Measurements from ENCODE around the gene LRRIQ1. TPM values are rescaled to one million over a fixed set of nuclear protein-coding genes. Genes with fewer than 3 reads are reported as not detected.

The LRRIQ1 gene
- total and polyA plus RNA-seq, 8 donors: 0.31 to 2.0 (median 0.74) TPM

- FAIRE-seq: no peak
- H3K36me3 ChIP-seq: no peaks in the 10 kb centered on the region
- intact Hi-C loops (cut with DNase I): no loop called here
- H3K4me1 ChIP-seq: no peaks in the 10 kb centered on the region
- no peaks in the 10 kb centered on the region for H3K27me3 ChIP-seq
- ATAC-seq: no peak
- H3K27ac ChIP-seq: no peak overlapping the region
- H3K9me3 ChIP-seq: no peaks in the 10 kb centered on the region
- TF ChIP-seq CTCF (IDR thresholded peaks at IDR 0.05): no peak
- H3K4me3 ChIP-seq: no peak overlapping the region
- DNase-seq: no peak
Observed at GRCh38 chr12:85017618-85018017, 18.5 kb upstream of the LRRIQ1 start.

GRCh38 chr12:85018098-85018497, 18.1 kb upstream of the LRRIQ1 start:
- 8 to 11% methylated on average over 2 of the region's 2 CpGs for WGBS, 2 donors
- Histone ChIP-seq H3K27ac (no peak overlapping the region), H3K9me3 (no peaks in the 10 kb centered on the region), H3K36me3 (no peaks in the 10 kb centered on the region), H3K27me3 (no peaks in the 10 kb centered on the region), H3K4me1 (no peaks in the 10 kb centered on the region), H3K4me3 (no peak overlapping the region)
- DNase-seq: no peak
- TF ChIP-seq CTCF (IDR thresholded peaks at IDR 0.05): no peak
- intact Hi-C loops (cut with DNase I): no loop called here
- ATAC-seq: no peak
- no peak for FAIRE-seq

GRCh38 chr12:85029456-85029855, 6.7 kb upstream of the LRRIQ1 start:
- intact Hi-C loops (cut with DNase I): loop anchor here (5.0 to 10.0 kb wide), 2 partner anchors 152 to 165 kb away; no protein-coding TSS in a partner anchor
- Histone ChIP-seq H3K4me1 (no peaks in the 10 kb centered on the region), H3K36me3 (no peaks in the 10 kb centered on the region), H3K27ac (no peak overlapping the region), H3K4me3 (no peak overlapping the region), H3K27me3 (peaks cover 0 to 8% (median 0%) of the 10 kb centered on the region in 4 donors), H3K9me3 (no peaks in the 10 kb centered on the region)
- peak; percentile 91 for FAIRE-seq
- peak in 3 of 4 donors; percentile 29 to 47 (median 34) for TF ChIP-seq CTCF (IDR thresholded peaks at IDR 0.05)
- ATAC-seq: peak; percentile 55 to 60 (median 58)
- no peak for DNase-seq

GRCh38 chr12:85036733-85037132, 582 bp downstream of the LRRIQ1 start:
- Histone ChIP-seq H3K27ac (no peak overlapping the region), H3K36me3 (no peaks in the 10 kb centered on the region), H3K4me1 (no peaks in the 10 kb centered on the region), H3K27me3 (no peaks in the 10 kb centered on the region), H3K4me3 (peak overlapping the region; percentile 20 to 59 (median 44)), H3K9me3 (no peaks in the 10 kb centered on the region)
- TF ChIP-seq CTCF (IDR thresholded peaks at IDR 0.05): no peak
- intact Hi-C loops (cut with DNase I): no loop called here
- ATAC-seq (peak in 3 of 4 donors; percentile 29 to 47 (median 34)), FAIRE-seq (no peak), DNase-seq (no peak)
- 7 to 8% methylated on average over 3 of the region's 3 CpGs for WGBS, 2 donors

GRCh38 chr12:85041395-85041794, 5.2 kb downstream of the LRRIQ1 start:
- intact Hi-C loops (cut with DNase I): no loop called here
- Histone ChIP-seq H3K27me3 (no peaks in the 10 kb centered on the region), H3K27ac (no peak overlapping the region), H3K36me3 (no peaks in the 10 kb centered on the region), H3K9me3 (no peaks in the 10 kb centered on the region), H3K4me1 (no peaks in the 10 kb centered on the region), H3K4me3 (no peak overlapping the region)
- TF ChIP-seq CTCF (IDR thresholded peaks at IDR 0.05): no peak
- 15 to 23% methylated on average over 1 of the region's 1 CpG for WGBS, 2 donors
- FAIRE-seq (no peak), ATAC-seq (no peak), DNase-seq (no peak)

All from pancreas (tissue), 10 donors.